Neural cell (in vitro differentiated cells): ENCODE measurements around the gene MLLT3. TPM values are rescaled to one million over a fixed set of nuclear protein-coding genes. Genes with fewer than 3 reads are reported as not detected.

Experiments
- H2AFZ ChIP-seq: fragments of 200-600, 300-800 bp; sonication (generic), shearing (Covaris generic); 2 replicates; pipeline ENCODE4 v1.6.0; 2014; ENCODE audit warnings: low read depth, mild to moderate bottlenecking, antibody characterized with exemption, low read length, moderate library complexity
- H3F3A ChIP-seq: fragments of 200-600 bp; shearing (Covaris generic); 2 replicates; pipeline ENCODE4 v1.6.1; 2016; ENCODE audit warnings: mild to moderate bottlenecking, moderate library complexity, mixed read lengths, antibody characterized with exemption, low read length; ENCODE audit not compliant: insufficient read depth, poor library complexity, severe bottlenecking
- H3K27ac ChIP-seq: fragments of 200-600, 300-800 bp; sonication (generic), shearing (Covaris generic); 2 replicates; pipeline ENCODE4 v1.5.1; 2014; ENCODE audit warnings: mild to moderate bottlenecking, low read length, moderate library complexity
- H3K27me3 ChIP-seq: fragments of 300-800, 200-600 bp; sonication (generic), shearing (Covaris generic); 2 replicates; pipeline ENCODE4 v1.6.0; 2014; ENCODE audit warnings: mild to moderate bottlenecking, low read depth, low read length, moderate library complexity; ENCODE audit not compliant: insufficient read depth
- H3K36me3 ChIP-seq: fragments of 300-800, 200-600 bp; sonication (generic), shearing (Covaris generic); 2 replicates; pipeline ENCODE4 v1.5.1; 2014; ENCODE audit warnings: mild to moderate bottlenecking, antibody characterized with exemption, low read length, moderate library complexity; ENCODE audit not compliant: insufficient read depth
- H3K4me2 ChIP-seq: fragments of 300-800, 200-600 bp; sonication (generic), shearing (Covaris generic); 2 replicates; pipeline ENCODE4 v1.6.0; 2014; ENCODE audit warnings: mild to moderate bottlenecking, low read length
- H3K4me3 ChIP-seq: fragments of 300-800, 200-600 bp; sonication (generic), shearing (Covaris generic); 2 replicates; pipeline ENCODE4 v1.5.1; 2014; ENCODE audit warnings: mild to moderate bottlenecking, low read length, moderate library complexity
- H3K79me2 ChIP-seq: fragments of 200-600 bp; shearing (Covaris generic); replicated peaks from 2 replicates; pipeline ENCODE4 v1.6.0; 2014; ENCODE audit warnings: mild to moderate bottlenecking, low read length, moderate library complexity; ENCODE audit not compliant: insufficient read depth
- H3K9ac ChIP-seq: fragments of 300-800, 200-600 bp; sonication (generic), shearing (Covaris generic); 2 replicates; pipeline ENCODE4 v1.6.1; 2016; ENCODE audit warnings: mild to moderate bottlenecking, low read length, mixed read lengths
- H3K9me2 ChIP-seq: fragments of 200-600 bp; shearing (Covaris generic); 2 replicates; pipeline ENCODE4 v1.6.1; 2016; ENCODE audit warnings: mild to moderate bottlenecking, low read length, mixed read lengths; ENCODE audit not compliant: insufficient read depth
- H3K9me3 ChIP-seq: fragments of 200-600, 300-800 bp; sonication (generic), shearing (Covaris generic); 2 replicates; pipeline ENCODE4 v1.6.1; 2016; ENCODE audit warnings: mild to moderate bottlenecking, mixed run types, low read length, moderate library complexity, mixed read lengths
- H4K20me1 ChIP-seq: fragments of 200-600 bp; shearing (Covaris generic); 2 replicates; pipeline ENCODE4 v1.6.1; 2016; ENCODE audit warnings: mild to moderate bottlenecking, mixed run types; ENCODE audit not compliant: insufficient read depth
- EP300 ChIP-seq: fragments of 450-650 bp; conservative IDR thresholded peaks from 2 replicates; pipeline ENCODE4 v1.6.1; 2014; ENCODE audit warnings: antibody characterized with exemption, mild to moderate bottlenecking, moderate library complexity; ENCODE audit not compliant: poor library complexity, severe bottlenecking
- EZH2 ChIP-seq: fragments of 200-600, 300-800 bp; shearing (Covaris generic), sonication (generic); IDR thresholded peaks from 2 replicates; pipeline ENCODE4 v1.6.1; 2014; ENCODE audit warnings: antibody characterized with exemption, low read length, borderline replicate concordance, mild to moderate bottlenecking; ENCODE audit not compliant: insufficient read depth, poor library complexity, severe bottlenecking
- MXI1 ChIP-seq: fragments of 450-650 bp; conservative IDR thresholded peaks from 2 replicates; pipeline ENCODE4 v1.6.1; 2014; ENCODE audit warnings: antibody characterized with exemption, mild to moderate bottlenecking; ENCODE audit not compliant: poor library complexity, severe bottlenecking
- POLR2AphosphoS5 ChIP-seq: IDR thresholded peaks from 2 replicates; pipeline ENCODE4 v1.6.1; 2012
- RAD21 ChIP-seq: fragments of 450-650 bp; conservative IDR thresholded peaks from 2 replicates; pipeline ENCODE4 v1.6.1; 2014; ENCODE audit warnings: antibody characterized with exemption, mild to moderate bottlenecking, moderate library complexity
- SMC3 ChIP-seq: fragments of 450-650 bp; conservative IDR thresholded peaks from 2 replicates; pipeline ENCODE4 v1.6.1; 2014; ENCODE audit warnings: antibody characterized with exemption, mild to moderate bottlenecking, moderate library complexity; ENCODE audit not compliant: poor library complexity
- TAF1 ChIP-seq: IDR thresholded peaks from 2 replicates; pipeline ENCODE4 v1.6.1; 2012; ENCODE audit warnings: low read depth
- polyA plus RNA-seq: library from polyadenylated mRNA; depleted of rRNA; stranded (reverse); fragments of >200 nt; gene quantifications from 2 replicates; pipeline ENCODE4 v1.2.3, GENCODE V29; 2014
- TF ChIP-seq, protein P1 (sequence below): fragments of 450-650 bp; IDR thresholded peaks from 2 replicates; pipeline ENCODE4 v1.5.1; 2014; ENCODE audit warnings: antibody characterized with exemption, mild to moderate bottlenecking, moderate library complexity; ENCODE audit not compliant: poor library complexity, severe bottlenecking
- TF ChIP-seq, protein P2 (sequence below): IDR thresholded peaks from 2 replicates; pipeline ENCODE4 v1.6.1; 2012; ENCODE audit warnings: borderline replicate concordance

MLLT3 gene
- polyA plus RNA-seq, 1 donor from 2014 or later: 61.5 TPM

DNA sequence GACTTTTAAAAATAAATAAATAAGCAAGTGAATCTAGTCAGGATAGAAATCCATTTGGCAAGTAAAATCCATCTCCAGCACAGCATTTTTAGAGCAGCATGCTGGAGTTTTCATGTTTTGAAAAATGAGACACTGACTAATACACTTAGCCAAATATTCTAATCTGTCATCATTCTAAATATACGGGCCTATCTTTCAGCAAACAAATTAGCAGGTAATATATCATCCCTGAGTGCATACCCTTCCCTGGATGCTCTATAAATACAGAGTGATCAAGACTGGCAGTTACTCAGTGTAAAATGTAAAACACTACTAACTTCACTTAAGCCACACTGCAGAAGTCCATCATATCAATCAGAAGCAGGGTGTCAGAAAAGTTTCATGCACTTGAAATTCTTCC lies 58.4 kb downstream of the MLLT3 start:
- no peaks in the 10 kb centered on the region for H3F3A ChIP-seq
- no peak overlapping the region for H2AFZ ChIP-seq
- H3K9ac ChIP-seq: no peak overlapping the region
- TF ChIP-seq, protein P1, sequence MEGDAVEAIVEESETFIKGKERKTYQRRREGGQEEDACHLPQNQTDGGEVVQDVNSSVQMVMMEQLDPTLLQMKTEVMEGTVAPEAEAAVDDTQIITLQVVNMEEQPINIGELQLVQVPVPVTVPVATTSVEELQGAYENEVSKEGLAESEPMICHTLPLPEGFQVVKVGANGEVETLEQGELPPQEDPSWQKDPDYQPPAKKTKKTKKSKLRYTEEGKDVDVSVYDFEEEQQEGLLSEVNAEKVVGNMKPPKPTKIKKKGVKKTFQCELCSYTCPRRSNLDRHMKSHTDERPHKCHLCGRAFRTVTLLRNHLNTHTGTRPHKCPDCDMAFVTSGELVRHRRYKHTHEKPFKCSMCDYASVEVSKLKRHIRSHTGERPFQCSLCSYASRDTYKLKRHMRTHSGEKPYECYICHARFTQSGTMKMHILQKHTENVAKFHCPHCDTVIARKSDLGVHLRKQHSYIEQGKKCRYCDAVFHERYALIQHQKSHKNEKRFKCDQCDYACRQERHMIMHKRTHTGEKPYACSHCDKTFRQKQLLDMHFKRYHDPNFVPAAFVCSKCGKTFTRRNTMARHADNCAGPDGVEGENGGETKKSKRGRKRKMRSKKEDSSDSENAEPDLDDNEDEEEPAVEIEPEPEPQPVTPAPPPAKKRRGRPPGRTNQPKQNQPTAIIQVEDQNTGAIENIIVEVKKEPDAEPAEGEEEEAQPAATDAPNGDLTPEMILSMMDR: no peak
- TF ChIP-seq EZH2 (no peak), SMC3 (no peak), TAF1 (no peak), POLR2AphosphoS5 (no peak), RAD21 (no peak), EP300 (no peak), MXI1 (no peak)
- TF ChIP-seq, protein P2, sequence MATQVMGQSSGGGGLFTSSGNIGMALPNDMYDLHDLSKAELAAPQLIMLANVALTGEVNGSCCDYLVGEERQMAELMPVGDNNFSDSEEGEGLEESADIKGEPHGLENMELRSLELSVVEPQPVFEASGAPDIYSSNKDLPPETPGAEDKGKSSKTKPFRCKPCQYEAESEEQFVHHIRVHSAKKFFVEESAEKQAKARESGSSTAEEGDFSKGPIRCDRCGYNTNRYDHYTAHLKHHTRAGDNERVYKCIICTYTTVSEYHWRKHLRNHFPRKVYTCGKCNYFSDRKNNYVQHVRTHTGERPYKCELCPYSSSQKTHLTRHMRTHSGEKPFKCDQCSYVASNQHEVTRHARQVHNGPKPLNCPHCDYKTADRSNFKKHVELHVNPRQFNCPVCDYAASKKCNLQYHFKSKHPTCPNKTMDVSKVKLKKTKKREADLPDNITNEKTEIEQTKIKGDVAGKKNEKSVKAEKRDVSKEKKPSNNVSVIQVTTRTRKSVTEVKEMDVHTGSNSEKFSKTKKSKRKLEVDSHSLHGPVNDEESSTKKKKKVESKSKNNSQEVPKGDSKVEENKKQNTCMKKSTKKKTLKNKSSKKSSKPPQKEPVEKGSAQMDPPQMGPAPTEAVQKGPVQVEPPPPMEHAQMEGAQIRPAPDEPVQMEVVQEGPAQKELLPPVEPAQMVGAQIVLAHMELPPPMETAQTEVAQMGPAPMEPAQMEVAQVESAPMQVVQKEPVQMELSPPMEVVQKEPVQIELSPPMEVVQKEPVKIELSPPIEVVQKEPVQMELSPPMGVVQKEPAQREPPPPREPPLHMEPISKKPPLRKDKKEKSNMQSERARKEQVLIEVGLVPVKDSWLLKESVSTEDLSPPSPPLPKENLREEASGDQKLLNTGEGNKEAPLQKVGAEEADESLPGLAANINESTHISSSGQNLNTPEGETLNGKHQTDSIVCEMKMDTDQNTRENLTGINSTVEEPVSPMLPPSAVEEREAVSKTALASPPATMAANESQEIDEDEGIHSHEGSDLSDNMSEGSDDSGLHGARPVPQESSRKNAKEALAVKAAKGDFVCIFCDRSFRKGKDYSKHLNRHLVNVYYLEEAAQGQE: no peak
- no peaks in the 10 kb centered on the region for H3K9me3 ChIP-seq
- H3K27ac ChIP-seq: no peak overlapping the region
- no peaks in the 10 kb centered on the region for H3K36me3 ChIP-seq
- no peak overlapping the region for H3K4me3 ChIP-seq
- H3K4me2 ChIP-seq: no peak overlapping the region
- H3K9me2 ChIP-seq: no peaks in the 10 kb centered on the region
- peaks cover 44% of the 10 kb centered on the region for H3K79me2 ChIP-seq
- H3K27me3 ChIP-seq: no peaks in the 10 kb centered on the region
- H4K20me1 ChIP-seq: peaks cover 14% of the 10 kb centered on the region

DNA sequence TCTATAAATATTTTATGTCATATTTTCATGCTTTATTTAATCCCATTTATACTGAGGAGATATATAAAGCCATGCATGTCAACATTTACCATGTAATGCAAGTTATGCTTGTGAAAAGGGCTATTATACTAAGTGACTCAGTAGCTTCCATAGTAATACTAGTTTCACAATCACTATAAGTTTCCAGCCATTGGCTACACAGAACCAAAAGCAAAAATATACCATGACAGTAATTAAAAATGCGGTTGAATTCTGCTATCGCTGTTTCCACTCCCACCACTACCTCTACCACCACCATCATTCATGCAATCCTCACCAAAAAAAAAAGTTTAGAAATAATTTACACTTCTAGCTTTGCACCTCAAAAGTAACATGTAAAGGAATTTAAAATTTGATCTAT lies 60.2 kb downstream of the MLLT3 start:
- Histone ChIP-seq H3K9me2 (no peaks in the 10 kb centered on the region), H3K9me3 (no peaks in the 10 kb centered on the region), H3K36me3 (no peaks in the 10 kb centered on the region), H3F3A (no peaks in the 10 kb centered on the region), H3K4me2 (no peak overlapping the region), H3K9ac (no peak overlapping the region), H3K79me2 (peaks cover 40% of the 10 kb centered on the region), H2AFZ (no peak overlapping the region), H3K27ac (no peak overlapping the region), H3K27me3 (no peaks in the 10 kb centered on the region), H4K20me1 (peaks cover 14% of the 10 kb centered on the region), H3K4me3 (no peak overlapping the region)
- TF ChIP-seq EZH2 (no peak), RAD21 (no peak), SMC3 (no peak), EP300 (no peak), TAF1 (no peak), MXI1 (no peak), POLR2AphosphoS5 (no peak)
- TF ChIP-seq, protein P1: no peak
- TF ChIP-seq, protein P2: no peak
